GM13976 (cell line): ENCODE data around the gene CEP170B.

Experiments used
- DNase-seq: peaks from one replicate; pipeline ENCODE4 v3.0.0; 2012; ENCODE audit warnings: low spot score
- CTCF ChIP-seq: IDR thresholded peaks from 2 replicates; pipeline ENCODE4 v1.5.1; 2012; ENCODE audit warnings: borderline replicate concordance, mild to moderate bottlenecking; ENCODE audit not compliant: insufficient read depth; ENCODE audit errors: extremely low read depth, missing control alignments, control extremely low read depth
- in situ Hi-C: fragments of 300-500 bp; cut with MboI; formaldehyde crosslinking; loops from one replicate; pipeline ENCODE4 v1.12.0; 2022; ENCODE audit warnings: low sequenced_read_pairs, mixed read lengths, inconsistent platforms; ENCODE audit not compliant: unreplicated experiment

CEP170B gene

DNA sequence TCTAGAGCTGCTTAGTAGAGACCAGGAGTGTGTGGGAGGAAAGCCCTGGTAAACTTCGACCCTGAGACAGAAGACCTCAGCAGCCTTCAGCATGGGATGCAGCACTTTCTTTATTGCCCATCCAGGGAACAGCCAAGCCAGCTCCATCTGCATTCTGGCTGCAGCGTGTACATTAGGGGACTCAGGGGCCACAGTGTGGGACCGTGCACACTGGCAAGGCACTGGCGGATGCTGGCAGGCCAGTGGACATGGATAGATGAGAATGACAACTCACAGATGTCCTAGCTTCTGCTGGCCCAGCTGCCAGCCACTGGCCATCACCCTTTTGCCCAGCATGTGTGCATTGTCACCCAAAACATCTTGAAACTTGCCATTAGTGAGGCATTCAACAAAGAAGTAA is 72.1 kb downstream of the CEP170B start:
- no peak for TF ChIP-seq CTCF
- DNase-seq, result peak; percentile 21
- in situ Hi-C loops, result no loop called here

DNA sequence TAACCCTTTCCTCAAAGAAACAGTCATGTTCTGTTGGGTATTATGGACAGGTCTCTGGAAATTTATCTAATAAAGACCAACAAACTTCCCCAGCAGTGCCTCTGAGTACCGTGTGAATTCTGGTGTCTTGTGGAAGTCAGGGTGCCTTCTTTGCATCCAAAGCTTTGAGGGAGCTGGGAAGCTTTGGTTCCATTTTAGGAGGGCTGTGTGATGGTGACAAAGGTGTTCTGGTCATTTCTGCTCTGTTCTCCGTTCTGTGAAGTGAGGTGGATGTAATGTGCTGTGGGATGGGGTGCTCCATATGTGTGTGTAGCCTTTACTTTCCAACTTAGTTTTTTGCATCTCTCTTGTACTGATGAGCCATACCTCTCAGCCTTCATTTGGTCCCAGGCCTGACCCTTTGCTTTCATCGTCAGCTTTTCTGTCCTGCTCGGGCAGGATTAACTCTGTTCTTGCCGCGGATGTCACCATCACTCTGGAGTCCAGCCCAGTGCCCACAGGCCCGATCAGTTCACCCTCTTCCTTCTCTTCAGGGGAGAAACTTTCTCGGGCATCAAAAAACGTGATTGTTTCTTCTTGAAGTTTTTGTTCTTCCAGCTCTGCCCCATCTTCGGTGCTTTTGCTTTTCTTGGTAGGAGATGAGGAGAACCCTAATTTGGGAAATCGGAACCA is 72.8 kb downstream of the CEP170B start:
- in situ Hi-C loops, result no loop called here
- peak; percentile 6 for DNase-seq
- no peak for TF ChIP-seq CTCF

DNA sequence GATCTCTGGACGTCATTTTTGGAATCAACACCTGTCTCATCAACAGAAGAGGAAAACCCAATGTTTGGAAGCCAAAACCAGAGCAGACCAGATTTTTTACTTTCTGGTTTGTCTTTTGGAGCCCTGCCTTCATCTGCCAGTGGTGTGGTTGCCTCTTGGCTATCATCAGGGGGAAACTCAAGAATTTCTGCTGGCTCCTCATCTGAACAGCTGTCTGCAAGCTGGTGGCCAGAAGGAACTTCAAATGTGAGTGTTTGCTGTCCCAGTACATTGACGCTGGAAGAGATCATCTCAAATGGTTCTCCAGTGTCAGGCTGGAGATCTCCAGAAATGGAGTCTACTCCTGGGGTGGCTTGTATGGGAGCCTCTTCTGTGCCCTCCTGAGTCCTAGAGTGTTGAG is 73.4 kb downstream of the CEP170B start:
- in situ Hi-C loops, result no loop called here
- no peak for DNase-seq
- TF ChIP-seq CTCF, result no peak

- in situ Hi-C loops, result no loop called here
- no peak for TF ChIP-seq CTCF
- DNase-seq, result no peak
Measured at GRCh38 chr14:104938960-104939359, 73.9 kb downstream of the CEP170B start.

DNA sequence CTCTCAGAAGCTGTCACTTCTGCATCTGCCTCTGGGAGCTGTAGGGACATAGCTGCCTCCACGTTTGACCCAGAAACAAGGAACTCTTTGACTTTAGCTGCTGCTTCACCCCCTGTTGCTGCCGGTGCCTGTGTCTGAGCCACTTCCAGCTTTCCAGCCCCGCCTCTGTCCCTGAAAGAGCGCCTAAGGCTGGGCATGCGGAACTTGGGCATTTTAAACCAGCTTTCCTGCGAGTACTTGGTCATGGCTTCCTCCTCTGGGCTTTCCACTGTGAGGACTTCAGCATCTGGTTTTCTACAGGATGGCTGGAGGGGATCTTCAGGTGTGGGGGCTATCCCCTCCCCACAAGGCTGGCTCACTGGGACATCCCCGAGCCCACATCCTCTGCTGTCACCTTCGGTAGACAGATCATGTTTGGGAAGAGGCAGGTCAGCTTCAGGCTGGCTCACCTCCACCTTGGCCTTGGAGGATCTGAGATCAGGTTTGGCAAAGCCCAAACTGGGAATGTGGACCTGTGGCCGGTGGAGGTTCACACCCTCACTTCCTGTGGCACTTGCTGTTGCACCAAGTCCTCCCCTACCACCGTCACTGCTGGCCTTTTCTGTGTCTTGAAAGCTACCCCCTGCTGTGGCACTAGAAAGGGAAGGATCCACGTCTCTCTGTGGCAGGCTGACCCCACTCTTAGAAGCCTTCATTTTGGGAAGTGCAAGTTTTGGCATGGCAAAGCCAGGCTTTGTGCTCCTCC is 74.8 kb downstream of the CEP170B start:
- in situ Hi-C loops, result no loop called here
- TF ChIP-seq CTCF, result no peak
- peak; percentile 12 for DNase-seq

DNA sequence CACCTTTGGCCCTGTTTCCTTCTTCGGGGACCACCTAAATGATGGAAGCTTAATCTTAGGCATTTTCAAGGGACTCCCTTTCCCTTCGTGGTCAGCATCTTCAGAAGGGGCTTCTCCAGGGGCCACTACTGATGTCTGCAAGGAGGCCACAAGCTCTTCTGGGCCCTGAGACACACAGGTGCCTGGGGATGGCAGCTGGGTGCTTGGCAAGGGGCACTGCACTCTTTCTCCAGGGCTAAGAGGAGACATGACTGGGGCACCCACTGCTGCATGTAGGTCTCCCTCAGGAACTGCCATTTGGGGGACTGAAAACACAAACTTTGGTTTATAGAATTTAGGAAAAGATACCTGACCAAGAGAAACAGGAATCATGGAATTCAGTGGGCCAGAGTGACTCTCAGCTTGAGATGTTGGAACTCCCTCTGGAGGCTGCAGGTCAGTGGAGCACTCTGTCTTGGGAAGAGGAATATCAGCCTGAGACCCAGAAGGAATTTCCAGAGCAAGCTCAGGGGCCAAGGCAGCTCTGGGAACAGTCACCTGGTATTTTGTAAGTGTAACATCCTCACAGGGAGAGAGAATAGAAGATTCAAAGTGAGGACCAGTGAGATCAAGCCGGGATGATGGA is 75.6 kb downstream of the CEP170B start:
- in situ Hi-C loops, result no loop called here
- no peak for TF ChIP-seq CTCF
- DNase-seq, result peak; percentile 21
